ENCODE data around the gene SIGLEC9. TPM values are rescaled to one million over a fixed set of nuclear protein-coding genes. Genes with fewer than 3 reads are reported as not detected.

SIGLEC9 gene
- total RNA-seq, 2 donors from 2014 or later: not detected

GRCh38 chr19:51081476-51081875, 43.2 kb upstream of the SIGLEC9 start:
- H3K4me3 Mint-ChIP-seq: no peak overlapping the region
- Histone ChIP-seq H3K9me3 (ENCODE audit: control insufficient read depth, low read length) (no peaks in the 10 kb centered on the region), H3K4me3 (ENCODE audit: low read length) (no peak overlapping the region), H3K36me3 (ENCODE audit: control insufficient read depth, insufficient read depth, low read length) (no peaks in the 10 kb centered on the region), H3K27me3 (ENCODE audit: control insufficient read depth, insufficient read depth, low read length, poor library complexity, severe bottlenecking) (no peaks in the 10 kb centered on the region), H3K4me1 (ENCODE audit: control insufficient read depth, insufficient read depth, low read length) (no peaks in the 10 kb centered on the region), H3K27ac (ENCODE audit: low read depth, low read length) (no peak overlapping the region), H3K9ac (ENCODE audit: extremely low read depth, low read length, poor library complexity, severe bottlenecking) (no peak overlapping the region)
- no peak for TF ChIP-seq CTCF (conservative IDR thresholded peaks at IDR 0.05)
- H3K27ac Mint-ChIP-seq: no peak overlapping the region
- H3K4me1 Mint-ChIP-seq: no peaks in the 10 kb centered on the region
- no peak for DNase-seq
- no peaks in the 10 kb centered on the region for H3K9me3 Mint-ChIP-seq
- WGBS, 2 experiments (ENCODE audit: insufficient coverage in 1 of 2, insufficient read length in 1 of 2): 92% methylated on average over 9 to 14 of the region's 14 CpGs
- H3K36me3 Mint-ChIP-seq (ENCODE audit: low read depth): no peaks in the 10 kb centered on the region
- H3K27me3 Mint-ChIP-seq (ENCODE audit: insufficient read depth): peaks cover 20% of the 10 kb centered on the region

GRCh38 chr19:51082611-51083010, 42.1 kb upstream of the SIGLEC9 start, which contains the start of gene KLK14:
Gene KLK14 (minus strand): TSS chr19:51082887. CDS start chr19:51082614, 273 bp downstream.
- H3K27me3 ChIP-seq (ENCODE audit: control insufficient read depth, insufficient read depth, low read length, poor library complexity, severe bottlenecking): no peaks in the 10 kb centered on the region
- H3K4me3 ChIP-seq (ENCODE audit: low read length): no peak within 1 kb of the TSS
- no peak within 1 kb of the TSS for H3K9ac ChIP-seq (ENCODE audit: extremely low read depth, low read length, poor library complexity, severe bottlenecking)
- no peak within 1 kb of the TSS for H3K4me3 Mint-ChIP-seq
- DNase-seq: no peak
- no peak for TF ChIP-seq CTCF (conservative IDR thresholded peaks at IDR 0.05)
- 69 to 71% methylated on average over 1 to 7 of the region's 7 CpGs for WGBS, 2 experiments (ENCODE audit: insufficient coverage in 1 of 2, insufficient read length in 1 of 2)
- no peaks in the 10 kb centered on the region for H3K36me3 Mint-ChIP-seq (ENCODE audit: low read depth)
- H3K27ac ChIP-seq (ENCODE audit: low read depth, low read length): no peak within 1 kb of the TSS
- H3K27me3 Mint-ChIP-seq (ENCODE audit: insufficient read depth): peaks cover 20% of the 10 kb centered on the region
- no peaks in the 10 kb centered on the region for H3K4me1 ChIP-seq (ENCODE audit: control insufficient read depth, insufficient read depth, low read length)
- H3K27ac Mint-ChIP-seq: no peak within 1 kb of the TSS
- no peaks in the 10 kb centered on the region for H3K9me3 ChIP-seq (ENCODE audit: control insufficient read depth, low read length)
- no peaks in the 10 kb centered on the region for H3K36me3 ChIP-seq (ENCODE audit: control insufficient read depth, insufficient read depth, low read length)
- H3K4me1 Mint-ChIP-seq: no peaks in the 10 kb centered on the region
- no peaks in the 10 kb centered on the region for H3K9me3 Mint-ChIP-seq

GRCh38 chr19:51083181-51083580, 41.5 kb upstream of the SIGLEC9 start:
- peaks cover 20% of the 10 kb centered on the region for H3K27me3 Mint-ChIP-seq (ENCODE audit: insufficient read depth)
- H3K4me1 Mint-ChIP-seq: no peaks in the 10 kb centered on the region
- DNase-seq: no peak
- H3K9ac ChIP-seq (ENCODE audit: extremely low read depth, low read length, poor library complexity, severe bottlenecking): no peak overlapping the region
- no peaks in the 10 kb centered on the region for H3K27me3 ChIP-seq (ENCODE audit: control insufficient read depth, insufficient read depth, low read length, poor library complexity, severe bottlenecking)
- no peak overlapping the region for H3K4me3 Mint-ChIP-seq
- WGBS, 2 experiments (ENCODE audit: insufficient coverage in 1 of 2, insufficient read length in 1 of 2): 83 to 84% methylated on average over 4 of the region's 4 CpGs
- H3K27ac Mint-ChIP-seq: no peak overlapping the region
- no peaks in the 10 kb centered on the region for H3K36me3 Mint-ChIP-seq (ENCODE audit: low read depth)
- no peak overlapping the region for H3K27ac ChIP-seq (ENCODE audit: low read depth, low read length)
- H3K4me1 ChIP-seq (ENCODE audit: control insufficient read depth, insufficient read depth, low read length): no peaks in the 10 kb centered on the region
- H3K9me3 ChIP-seq (ENCODE audit: control insufficient read depth, low read length): no peaks in the 10 kb centered on the region
- TF ChIP-seq CTCF (conservative IDR thresholded peaks at IDR 0.05): no peak
- H3K9me3 Mint-ChIP-seq: no peaks in the 10 kb centered on the region
- no peaks in the 10 kb centered on the region for H3K36me3 ChIP-seq (ENCODE audit: control insufficient read depth, insufficient read depth, low read length)
- H3K4me3 ChIP-seq (ENCODE audit: low read length): no peak overlapping the region

Data from endodermal cell (in vitro differentiated cells).